HG02571 (cell line): ENCODE results near the gene FAM89A.

ENCODE experiments used
- ATAC-seq: cut with Tn5 transposase; IDR thresholded peaks from one replicate; pipeline ENCODE4 v1.9.1; 2021; ENCODE audit warnings: mild to moderate bottlenecking, moderate library complexity; ENCODE audit not compliant: unreplicated experiment

Gene FAM89A

GRCh38 chr1:230970432-230970831 is 69.6 kb downstream of the FAM89A start:
- ATAC-seq = no peak
